Erythroblast (primary cell): Measurements from ENCODE around the gene MME.

Source experiments
- GATA1 ChIP-seq: IDR thresholded peaks from 2 replicates; pipeline ENCODE4 v1.6.1; 2011; ENCODE audit warnings: low read depth, mild to moderate bottlenecking, control low read depth, low read length, moderate library complexity
- POLR2A ChIP-seq: IDR thresholded peaks from 2 replicates; pipeline ENCODE4 v1.6.1; 2011; ENCODE audit warnings: mild to moderate bottlenecking, low read length

DNA sequence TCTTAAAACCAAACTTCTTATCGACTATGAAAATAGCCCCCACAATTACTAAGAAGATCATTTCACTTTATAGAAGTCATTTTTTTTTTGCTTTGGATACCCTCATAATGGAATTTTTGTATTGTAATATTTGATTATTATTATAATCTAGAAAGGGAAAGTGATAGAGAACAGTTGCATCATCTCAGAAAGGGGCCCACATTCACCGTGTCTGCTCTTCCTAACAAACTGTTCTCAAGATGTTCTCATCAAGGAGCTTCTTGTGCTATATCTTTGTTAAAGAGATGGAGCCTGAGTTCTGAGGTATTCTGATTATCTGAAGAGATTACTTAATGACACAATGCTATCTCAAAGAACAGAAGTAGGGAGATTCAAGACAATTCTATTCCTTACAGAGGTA lies 49.3 kb downstream of the MME start:
- TF ChIP-seq POLR2A (no peak), GATA1 (no peak)
